ENCODE measurements around the gene XBP1. TPM values are rescaled to one million over a fixed set of nuclear protein-coding genes. Genes with fewer than 3 reads are reported as not detected.

XBP1 gene
- total RNA-seq, 1 donor, result 247 TPM

- DNase-seq (ENCODE audit: low read depth), result peak; percentile 98
- TF ChIP-seq CTCF (IDR thresholded peaks at IDR 0.05; ENCODE audit: insufficient read depth, low read depth, low read length), result no peak
- peak overlapping the region; percentile 97 for H3K4me3 ChIP-seq (ENCODE audit: low read depth, low read length)
Measured at GRCh38 chr22:28798810-28799605, 1.4 kb downstream of the XBP1 start.

- no peak overlapping the region for H3K4me3 ChIP-seq (ENCODE audit: low read depth, low read length)
- DNase-seq (ENCODE audit: low read depth), result no peak
- TF ChIP-seq CTCF (IDR thresholded peaks at IDR 0.05; ENCODE audit: insufficient read depth, low read depth, low read length), result no peak
Measured at GRCh38 chr22:28795932-28796856, 4.2 kb downstream of the XBP1 start.

GRCh38 chr22:28795071-28795693 lies 5.2 kb downstream of the XBP1 start:
- no peak for TF ChIP-seq CTCF (IDR thresholded peaks at IDR 0.05; ENCODE audit: insufficient read depth, low read depth, low read length)
- H3K4me3 ChIP-seq (ENCODE audit: low read depth, low read length), result no peak overlapping the region
- DNase-seq (ENCODE audit: low read depth), result no peak

- TF ChIP-seq CTCF (IDR thresholded peaks at IDR 0.05; ENCODE audit: insufficient read depth, low read depth, low read length), result no peak
- no peak for DNase-seq (ENCODE audit: low read depth)
- H3K4me3 ChIP-seq (ENCODE audit: low read depth, low read length), result no peak overlapping the region
Measured at GRCh38 chr22:28793976-28794584, 6.3 kb downstream of the XBP1 start.

- no peak for TF ChIP-seq CTCF (IDR thresholded peaks at IDR 0.05; ENCODE audit: insufficient read depth, low read depth, low read length)
- H3K4me3 ChIP-seq (ENCODE audit: low read depth, low read length), result no peak overlapping the region
- DNase-seq (ENCODE audit: low read depth), result no peak
Measured at GRCh38 chr22:28792491-28793383, 7.6 kb downstream of the XBP1 start.

Data from fibroblast of villous mesenchyme (primary cell).